HG03175 (cell line): ENCODE measurements around the gene C17orf58.
A peak's percentile ranks its signal among the peaks of the same experiment; 100 is the strongest.
"Not testable (repeated sequence)": the region's sequence is repeated elsewhere in the genome, so short reads cannot be mapped to it uniquely, and the experiment has no call there.

Source experiments
- ATAC-seq: cut with Tn5 transposase; IDR thresholded peaks from one replicate; pipeline ENCODE4 v1.9.1; 2021; ENCODE audit warnings: mild to moderate bottlenecking, moderate library complexity; ENCODE audit not compliant: unreplicated experiment

Gene C17orf58

DNA sequence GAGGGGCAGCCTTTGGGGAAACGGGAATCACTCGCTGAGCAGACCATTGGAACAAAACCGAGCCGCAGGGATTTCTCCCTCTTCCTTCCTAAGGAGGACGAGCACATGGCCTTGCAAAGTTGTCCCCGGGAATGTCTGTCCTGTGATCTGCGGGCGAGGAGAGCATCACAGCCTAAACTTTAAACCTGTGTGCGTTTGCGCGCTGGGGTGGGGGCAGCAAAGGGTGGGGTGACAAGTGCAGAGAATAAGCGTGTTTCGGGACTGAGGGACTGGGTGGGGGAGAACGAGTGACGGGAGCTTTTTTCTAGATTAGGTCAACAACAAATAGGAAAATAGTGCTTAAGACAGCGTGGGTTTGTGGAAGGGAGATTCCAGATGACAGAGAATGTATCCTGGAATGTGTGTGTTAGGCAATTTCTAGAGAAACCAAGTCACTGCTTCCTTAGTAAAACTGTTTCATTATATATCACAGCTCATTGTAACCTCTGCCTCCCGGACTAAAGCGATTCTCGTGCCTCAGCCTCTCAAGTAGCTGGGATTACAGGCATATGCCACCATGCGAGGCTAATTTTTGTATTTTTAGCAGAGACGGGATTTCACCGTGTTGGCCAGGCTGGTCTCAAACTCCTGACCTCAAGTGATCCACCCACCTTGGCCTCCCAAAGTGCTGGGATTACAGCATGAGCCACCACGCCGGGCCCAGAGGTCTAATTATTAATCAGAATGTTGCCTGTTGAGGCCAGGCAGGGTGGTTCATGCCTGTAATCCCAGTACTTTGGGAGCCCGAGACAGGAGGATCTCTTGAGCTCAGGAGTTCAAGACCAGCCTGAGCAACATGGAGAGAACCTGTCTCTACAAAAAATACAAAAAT is at the start of gene C17orf58:
Gene C17orf58, minus strand, starts transcription at position 169 of the 871 bp plus-strand sequence. CDS start 271 bp downstream, outside the sequence.
- ATAC-seq = not testable (repeated sequence)

- ATAC-seq = no peak
Measured at GRCh38 chr17:68036304-68037147, 40.3 kb upstream of the C17orf58 start.

GRCh38 chr17:68035523-68036303 is 39.4 kb upstream of the C17orf58 start, which contains the start of gene KPNA2:
KPNA2 (plus strand) TSS chr17:68035735; CDS start chr17:68037133, 1,398 bp downstream.
- ATAC-seq = peak; percentile 93

DNA sequence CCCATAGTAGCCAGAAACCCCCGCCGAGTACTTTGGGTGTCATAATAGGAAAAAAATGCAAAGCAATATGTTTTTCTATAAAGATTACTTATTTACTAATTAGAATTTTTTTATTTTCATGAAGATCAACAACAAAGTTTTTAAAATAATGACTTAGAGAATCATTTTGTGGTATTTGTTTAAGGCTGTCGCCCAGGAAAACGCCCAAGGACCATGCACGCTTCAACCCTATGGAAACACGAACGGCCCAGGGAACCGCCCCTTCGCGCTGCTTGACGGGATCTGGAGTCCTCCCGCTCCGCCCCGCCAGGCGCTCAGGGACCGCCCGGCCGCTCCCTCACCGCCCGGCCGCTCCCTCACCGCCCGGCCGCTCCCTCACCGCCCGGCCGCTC is 38.9 kb upstream of the C17orf58 start:
- peak; percentile 90 for ATAC-seq

- no peak for ATAC-seq
Measured at GRCh38 chr17:68034452-68034776, 38.1 kb upstream of the C17orf58 start.

DNA sequence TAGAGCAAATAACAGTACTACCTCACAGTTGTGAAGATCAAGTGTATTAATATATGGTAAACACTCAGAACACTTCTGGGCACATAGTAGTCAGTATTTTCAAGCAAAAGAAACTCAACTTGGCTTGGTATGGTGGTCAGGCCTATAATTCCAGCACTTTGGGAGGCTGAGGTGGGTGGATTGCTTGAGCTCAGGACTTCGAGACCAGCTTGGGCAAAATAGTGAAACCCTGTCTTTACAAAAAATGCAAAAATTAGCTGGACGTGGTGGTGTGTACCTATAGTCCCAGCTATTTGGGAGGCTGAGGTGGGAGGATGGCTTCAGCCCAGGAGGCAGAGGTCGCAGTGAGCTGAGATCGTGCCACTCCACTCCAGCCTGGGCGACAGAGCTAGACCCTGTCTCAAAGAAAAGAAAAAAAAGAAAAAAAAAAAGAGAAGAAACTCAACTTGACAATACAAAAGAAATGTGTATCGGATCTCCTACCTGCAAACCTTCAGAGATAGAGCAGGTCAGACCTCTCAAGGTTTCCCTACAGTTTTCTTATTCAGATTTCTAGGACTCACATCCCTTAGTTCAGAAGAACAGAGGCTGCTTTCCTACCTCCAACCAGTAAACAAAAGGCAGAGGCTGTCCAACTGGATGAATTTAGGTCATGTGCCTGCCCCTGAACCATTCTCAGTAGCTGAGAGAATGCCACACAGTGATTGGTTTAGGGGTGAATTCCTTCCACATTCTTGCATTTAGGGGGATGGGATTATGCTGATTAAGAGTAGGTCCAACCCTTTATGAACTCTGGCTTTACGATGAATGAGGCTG is 37.6 kb upstream of the C17orf58 start:
- no peak for ATAC-seq

DNA sequence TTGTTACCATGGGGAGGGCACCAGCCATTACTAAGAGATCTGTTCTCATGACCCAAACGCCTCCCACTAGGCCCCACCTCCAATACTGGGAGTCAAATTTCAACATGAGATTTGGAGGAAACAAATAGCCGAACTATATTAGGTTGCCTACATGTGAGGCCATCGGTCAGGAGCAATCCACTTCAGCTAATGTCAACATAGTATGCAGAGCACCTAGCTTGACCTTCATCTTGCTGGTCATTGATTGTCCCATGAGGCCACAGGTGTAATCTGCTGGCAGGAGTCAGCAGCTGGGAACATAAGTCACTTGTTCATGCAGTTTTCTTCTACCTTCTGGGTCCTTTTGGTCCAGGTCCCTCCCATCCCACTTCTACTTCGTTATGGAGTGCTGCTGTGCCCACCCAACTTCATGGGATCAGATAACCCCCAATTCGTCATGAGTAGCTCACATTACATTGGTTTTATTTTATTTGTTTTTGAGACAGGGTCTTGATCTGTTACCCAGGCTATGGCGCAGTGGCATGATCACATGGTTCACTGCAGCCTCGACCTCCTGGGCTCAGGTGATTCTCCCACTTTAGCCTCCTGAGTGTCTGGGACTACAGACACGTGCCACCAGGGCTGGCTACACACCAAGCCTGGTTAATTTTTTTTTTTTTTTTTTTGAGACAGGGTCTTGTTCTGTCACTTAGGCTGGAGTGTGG is 33.4 kb upstream of the C17orf58 start:
- no peak for ATAC-seq

GRCh38 chr17:68022547-68022946 is 26.3 kb upstream of the C17orf58 start:
- ATAC-seq = not testable (repeated sequence)

- no peak for ATAC-seq
Measured at GRCh38 chr17:68021963-68022362, 25.7 kb upstream of the C17orf58 start.

GRCh38 chr17:68020791-68021190 is 24.5 kb upstream of the C17orf58 start:
- ATAC-seq = not testable (repeated sequence)

- no peak for ATAC-seq
Measured at GRCh38 chr17:68020409-68020756, 24.1 kb upstream of the C17orf58 start.

DNA sequence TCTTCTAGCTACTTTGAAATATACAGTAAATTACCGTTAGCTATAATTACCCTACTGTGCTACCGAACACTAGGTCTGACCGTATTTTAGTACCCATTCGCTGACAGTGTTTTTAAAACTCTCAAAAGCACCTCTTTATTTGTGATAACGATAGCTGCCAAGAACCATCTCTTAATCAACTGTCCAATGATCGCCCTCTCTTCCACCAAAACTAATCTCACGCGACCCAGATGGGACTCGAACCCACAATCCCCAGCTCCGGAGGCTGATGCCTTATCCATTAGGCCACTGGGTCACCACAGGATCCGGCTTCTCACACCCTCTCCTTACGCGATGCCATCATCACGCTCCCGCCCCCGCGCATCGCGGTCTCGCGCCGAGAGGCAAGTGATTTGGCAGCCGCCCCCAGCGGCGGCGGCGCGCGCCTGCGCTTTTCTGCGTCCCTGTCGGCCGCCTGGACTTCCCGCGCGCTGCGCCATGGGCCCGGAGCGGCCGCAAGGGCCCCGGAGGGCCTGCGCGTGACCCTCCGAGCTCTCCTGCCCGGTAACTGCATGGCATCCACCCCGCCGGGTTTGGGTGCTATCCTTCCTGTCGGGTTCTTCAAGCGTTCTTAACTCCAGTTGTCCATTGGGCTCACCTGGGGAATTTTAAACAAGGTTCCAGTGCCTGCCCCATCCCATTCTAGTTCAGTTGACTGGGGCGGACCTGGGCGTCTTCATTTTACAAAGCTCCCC is 23.6 kb upstream of the C17orf58 start:
- ATAC-seq = peak; percentile 92

DNA sequence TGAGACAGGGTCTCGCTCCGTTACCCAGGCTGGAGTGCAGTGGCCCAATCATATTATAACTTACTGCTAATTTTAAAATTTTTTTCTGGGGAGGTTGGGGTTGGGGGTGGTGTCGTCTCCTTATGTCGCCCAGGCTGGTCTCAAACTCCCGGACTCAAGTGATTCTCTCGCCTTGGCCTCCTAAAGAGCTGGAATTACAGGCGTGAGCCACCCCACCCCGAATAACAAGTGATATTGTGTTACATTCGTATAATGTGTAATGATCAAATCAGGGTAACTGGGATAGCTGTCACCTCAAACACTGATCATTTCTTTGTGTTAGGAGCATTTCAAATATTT is 23.0 kb upstream of the C17orf58 start:
- no peak for ATAC-seq

DNA sequence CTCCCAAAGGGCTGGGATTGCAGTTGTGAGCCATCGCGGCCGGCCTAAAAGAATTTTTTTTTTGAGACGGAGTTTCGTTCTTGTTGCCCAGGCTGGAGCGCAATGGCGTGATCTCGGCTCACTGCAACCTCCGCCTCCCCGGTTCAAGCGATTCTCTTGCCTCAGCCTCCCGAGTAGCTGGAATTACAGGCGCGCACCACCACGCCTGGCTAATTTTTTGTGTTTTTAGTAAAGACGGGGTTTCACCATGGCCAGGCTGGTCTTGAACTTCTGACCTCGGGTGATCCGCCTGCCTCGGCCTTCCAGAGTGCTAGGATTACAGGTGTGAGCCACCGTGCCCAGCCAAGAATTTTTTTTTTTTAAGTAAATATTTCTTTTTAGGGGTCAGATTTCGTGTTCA is 22.2 kb upstream of the C17orf58 start:
- ATAC-seq = not testable (repeated sequence)

DNA sequence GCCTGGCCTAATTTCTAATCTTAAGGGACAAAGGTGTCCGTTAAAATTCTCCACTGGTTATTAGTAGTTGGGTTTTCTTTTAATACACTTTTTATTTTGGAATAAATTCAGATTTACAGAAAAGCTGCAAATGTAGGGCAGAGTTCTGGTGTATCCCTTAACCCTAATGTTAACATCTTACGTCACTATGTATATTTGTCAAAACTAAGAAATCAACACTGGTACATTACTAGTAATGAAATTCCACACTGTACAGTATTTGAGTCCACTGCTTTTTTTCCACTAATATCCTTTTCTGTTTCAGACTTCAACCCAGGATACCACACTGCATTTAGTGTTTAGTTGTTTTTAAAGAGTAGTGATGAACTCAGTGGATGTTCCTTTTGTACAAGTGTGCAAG is 20.6 kb upstream of the C17orf58 start:
- ATAC-seq = no peak

- ATAC-seq = no peak
Measured at GRCh38 chr17:68015081-68015723, 18.9 kb upstream of the C17orf58 start.

- no peak for ATAC-seq
Measured at GRCh38 chr17:68013385-68013784, 17.1 kb upstream of the C17orf58 start.

GRCh38 chr17:68011199-68011665 is 15.0 kb upstream of the C17orf58 start:
- peak; percentile 62 for ATAC-seq
